ENCODE data around the gene DAPP1. TPM values are rescaled to one million over a fixed set of nuclear protein-coding genes. Genes with fewer than 3 reads are reported as not detected.

Gene DAPP1
- total RNA-seq, 1 experiment from 2014 or later = 7.9 TPM

DNA sequence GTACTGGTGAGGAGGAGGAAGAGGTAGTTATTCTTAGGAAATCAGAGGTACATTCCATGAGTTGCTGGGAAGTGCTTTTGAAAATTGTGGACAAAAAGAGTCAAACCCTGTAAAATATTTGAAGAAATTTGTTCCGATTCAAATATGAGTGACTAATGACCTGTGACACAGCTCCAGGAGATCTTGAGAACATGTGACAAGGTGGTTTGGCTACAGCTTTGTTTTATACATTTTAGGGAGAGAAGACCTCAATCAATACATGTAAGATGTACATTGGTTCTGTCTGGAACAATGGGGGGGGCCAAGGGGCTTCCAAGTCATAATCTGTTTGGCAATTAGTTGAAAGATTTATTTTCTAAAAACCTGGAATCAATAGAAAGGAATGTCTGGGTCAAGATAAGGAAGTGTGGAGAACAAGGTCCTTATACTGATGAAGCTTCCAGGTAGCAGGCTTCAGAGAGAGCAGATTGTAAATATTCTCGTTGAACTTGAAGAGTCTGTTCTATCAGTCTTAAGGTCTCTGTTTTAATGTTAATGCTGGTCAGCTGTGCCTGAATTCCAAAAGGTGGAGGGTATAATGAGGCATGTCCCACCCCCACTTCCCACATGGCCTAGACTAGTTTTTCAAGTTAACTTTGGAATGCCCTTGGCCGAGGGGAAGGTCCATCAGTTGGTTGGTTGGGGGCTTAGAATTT is 15.5 kb upstream of the DAPP1 start:
- intact Hi-C loops (cut with micrococcal nuclease; ENCODE audit: unreplicated experiment) = no loop called here

DNA sequence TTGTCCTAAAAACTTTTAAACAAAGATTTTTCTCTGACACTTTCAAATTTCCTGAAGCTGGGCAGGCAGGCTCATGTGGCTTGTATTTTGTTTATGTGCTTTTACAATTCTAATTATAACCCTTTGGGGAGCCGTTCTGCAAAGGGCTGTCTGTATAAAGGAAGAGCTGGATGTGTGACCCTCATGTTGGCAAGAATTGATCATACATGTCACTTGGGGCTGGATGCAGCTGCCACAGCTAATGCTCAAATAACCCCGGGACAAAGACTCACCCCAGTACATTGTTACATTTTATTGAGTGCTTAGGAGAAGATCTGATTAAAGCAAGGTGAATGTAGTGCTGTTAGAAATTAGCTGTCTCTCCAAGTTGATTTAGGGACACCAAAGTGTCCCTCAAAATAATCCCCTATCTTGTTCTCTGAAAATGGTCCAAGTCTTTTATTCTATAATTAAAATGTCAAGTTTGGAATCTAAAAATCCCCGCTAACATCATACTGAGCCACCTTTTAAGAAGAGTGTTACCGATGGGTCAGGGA is 13.0 kb upstream of the DAPP1 start:
- no peak overlapping the region for H2AFZ ChIP-seq
- no TSS peak for BruUV-seq (replicated peaks)
- ChIA-PET POLR2A (ENCODE audit: unreplicated experiment) (no interaction called here), CTCF (no interaction called here)
- H3K27me3 ChIP-seq (ENCODE audit: insufficient read depth, low read depth) = no peaks in the 10 kb centered on the region
- intact Hi-C loops (cut with micrococcal nuclease; ENCODE audit: unreplicated experiment) = no loop called here
- no peak for TF ChIP-seq EZH2 (IDR thresholded peaks at IDR 0.05; ENCODE audit: low read depth)
- TF ChIP-seq, protein P1, sequence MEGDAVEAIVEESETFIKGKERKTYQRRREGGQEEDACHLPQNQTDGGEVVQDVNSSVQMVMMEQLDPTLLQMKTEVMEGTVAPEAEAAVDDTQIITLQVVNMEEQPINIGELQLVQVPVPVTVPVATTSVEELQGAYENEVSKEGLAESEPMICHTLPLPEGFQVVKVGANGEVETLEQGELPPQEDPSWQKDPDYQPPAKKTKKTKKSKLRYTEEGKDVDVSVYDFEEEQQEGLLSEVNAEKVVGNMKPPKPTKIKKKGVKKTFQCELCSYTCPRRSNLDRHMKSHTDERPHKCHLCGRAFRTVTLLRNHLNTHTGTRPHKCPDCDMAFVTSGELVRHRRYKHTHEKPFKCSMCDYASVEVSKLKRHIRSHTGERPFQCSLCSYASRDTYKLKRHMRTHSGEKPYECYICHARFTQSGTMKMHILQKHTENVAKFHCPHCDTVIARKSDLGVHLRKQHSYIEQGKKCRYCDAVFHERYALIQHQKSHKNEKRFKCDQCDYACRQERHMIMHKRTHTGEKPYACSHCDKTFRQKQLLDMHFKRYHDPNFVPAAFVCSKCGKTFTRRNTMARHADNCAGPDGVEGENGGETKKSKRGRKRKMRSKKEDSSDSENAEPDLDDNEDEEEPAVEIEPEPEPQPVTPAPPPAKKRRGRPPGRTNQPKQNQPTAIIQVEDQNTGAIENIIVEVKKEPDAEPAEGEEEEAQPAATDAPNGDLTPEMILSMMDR (conservative IDR thresholded peaks at IDR 0.05) = no peak
- no peaks in the 10 kb centered on the region for H3K36me3 ChIP-seq (ENCODE audit: low read depth)
- no peaks in the 10 kb centered on the region for H3K4me1 ChIP-seq (replicated peaks; ENCODE audit: insufficient read depth)
- no peak for DNase-seq
- no peak overlapping the region for H3K27ac ChIP-seq
- H3K9me2 ChIP-seq (ENCODE audit: insufficient read depth) = no peaks in the 10 kb centered on the region
- no peak overlapping the region for H3K4me2 ChIP-seq
- no peaks in the 10 kb centered on the region for H3K9me3 ChIP-seq (ENCODE audit: insufficient read depth, low read depth)
- no peak overlapping the region for H3K4me3 ChIP-seq
- H3F3A ChIP-seq (ENCODE audit: insufficient read depth, low read depth) = no peaks in the 10 kb centered on the region
- no peaks in the 10 kb centered on the region for H3K79me2 ChIP-seq (ENCODE audit: low read depth)
- H4K20me1 ChIP-seq (ENCODE audit: insufficient read depth) = no peaks in the 10 kb centered on the region

More for the DNA sequence above, 15.5 kb upstream of the DAPP1 start:
- Histone ChIP-seq H3K27ac (no peak overlapping the region), H2AFZ (no peak overlapping the region), H3K27me3 (ENCODE audit: insufficient read depth, low read depth) (no peaks in the 10 kb centered on the region), H3K79me2 (ENCODE audit: low read depth) (no peaks in the 10 kb centered on the region), H3K4me3 (no peak overlapping the region), H3K9me2 (ENCODE audit: insufficient read depth) (no peaks in the 10 kb centered on the region), H3K4me1 (replicated peaks; ENCODE audit: insufficient read depth) (no peaks in the 10 kb centered on the region), H4K20me1 (ENCODE audit: insufficient read depth) (no peaks in the 10 kb centered on the region), H3K9me3 (ENCODE audit: insufficient read depth, low read depth) (no peaks in the 10 kb centered on the region), H3K4me2 (no peak overlapping the region), H3F3A (ENCODE audit: insufficient read depth, low read depth) (no peaks in the 10 kb centered on the region), H3K36me3 (ENCODE audit: low read depth) (no peaks in the 10 kb centered on the region)
- CTCF ChIA-PET = no interaction called here
- no TSS peak for BruUV-seq (replicated peaks)
- POLR2A ChIA-PET (ENCODE audit: unreplicated experiment) = interaction anchor here (0.7 kb wide), 1 partner anchor 191 kb away, joined by 6 read pairs; no protein-coding TSS in a partner anchor
- DNase-seq = no peak
- no peak for TF ChIP-seq EZH2 (IDR thresholded peaks at IDR 0.05; ENCODE audit: low read depth)
- TF ChIP-seq, protein P1 (conservative IDR thresholded peaks at IDR 0.05) = no peak

DNA sequence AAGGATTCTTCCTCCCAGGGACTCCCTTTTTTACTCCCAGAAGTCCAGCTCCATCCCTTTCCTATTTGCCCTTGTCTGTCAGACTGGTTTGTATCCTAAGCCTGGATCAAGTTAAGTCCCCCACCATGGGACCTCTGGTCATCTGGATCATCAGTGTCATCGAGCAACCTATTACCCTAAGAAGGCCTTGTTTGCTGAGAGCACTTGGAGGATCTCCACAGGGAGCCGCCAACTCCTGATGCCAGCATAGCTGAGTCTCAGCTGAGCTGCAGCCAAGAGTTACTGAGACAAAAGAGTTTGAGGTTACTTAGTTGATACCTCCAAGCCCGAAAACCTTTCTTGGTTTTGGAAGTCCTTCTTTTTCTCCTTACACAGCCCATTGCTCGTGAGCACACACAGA is 10.1 kb upstream of the DAPP1 start:
- Histone ChIP-seq H3F3A (ENCODE audit: insufficient read depth, low read depth) (no peaks in the 10 kb centered on the region), H3K27ac (no peak overlapping the region), H3K4me2 (no peak overlapping the region), H3K9me2 (ENCODE audit: insufficient read depth) (no peaks in the 10 kb centered on the region), H3K79me2 (ENCODE audit: low read depth) (no peaks in the 10 kb centered on the region), H3K4me1 (replicated peaks; ENCODE audit: insufficient read depth) (no peaks in the 10 kb centered on the region), H3K4me3 (no peak overlapping the region), H2AFZ (no peak overlapping the region), H3K27me3 (ENCODE audit: insufficient read depth, low read depth) (no peaks in the 10 kb centered on the region), H3K9me3 (ENCODE audit: insufficient read depth, low read depth) (no peaks in the 10 kb centered on the region), H3K36me3 (ENCODE audit: low read depth) (no peaks in the 10 kb centered on the region), H4K20me1 (ENCODE audit: insufficient read depth) (no peaks in the 10 kb centered on the region)
- ChIA-PET CTCF (no interaction called here), POLR2A (ENCODE audit: unreplicated experiment) (no interaction called here)
- DNase-seq = no peak
- BruUV-seq (replicated peaks) = no TSS peak
- intact Hi-C loops (cut with micrococcal nuclease; ENCODE audit: unreplicated experiment) = no loop called here
- no peak for TF ChIP-seq EZH2 (IDR thresholded peaks at IDR 0.05; ENCODE audit: low read depth)
- TF ChIP-seq, protein P1 (conservative IDR thresholded peaks at IDR 0.05) = no peak

Measured in PC-9 (cell line).